GM13976 (cell line): ENCODE results near the gene RHOJ.

Experiments used
- DNase-seq: peaks from one replicate; pipeline ENCODE4 v3.0.0; 2012; ENCODE audit warnings: low spot score
- in situ Hi-C: fragments of 300-500 bp; cut with MboI; formaldehyde crosslinking; loops from one replicate; pipeline ENCODE4 v1.12.0; 2022; ENCODE audit warnings: low sequenced_read_pairs, mixed read lengths, inconsistent platforms; ENCODE audit not compliant: unreplicated experiment
- TF ChIP-seq, protein P1 (sequence below): IDR thresholded peaks from 2 replicates; pipeline ENCODE4 v1.5.1; 2012; ENCODE audit warnings: borderline replicate concordance, mild to moderate bottlenecking; ENCODE audit not compliant: insufficient read depth; ENCODE audit errors: extremely low read depth, missing control alignments, control extremely low read depth

Gene RHOJ

GRCh38 chr14:63326840-63327239, 122.6 kb downstream of the RHOJ start:
- TF ChIP-seq, protein P1, sequence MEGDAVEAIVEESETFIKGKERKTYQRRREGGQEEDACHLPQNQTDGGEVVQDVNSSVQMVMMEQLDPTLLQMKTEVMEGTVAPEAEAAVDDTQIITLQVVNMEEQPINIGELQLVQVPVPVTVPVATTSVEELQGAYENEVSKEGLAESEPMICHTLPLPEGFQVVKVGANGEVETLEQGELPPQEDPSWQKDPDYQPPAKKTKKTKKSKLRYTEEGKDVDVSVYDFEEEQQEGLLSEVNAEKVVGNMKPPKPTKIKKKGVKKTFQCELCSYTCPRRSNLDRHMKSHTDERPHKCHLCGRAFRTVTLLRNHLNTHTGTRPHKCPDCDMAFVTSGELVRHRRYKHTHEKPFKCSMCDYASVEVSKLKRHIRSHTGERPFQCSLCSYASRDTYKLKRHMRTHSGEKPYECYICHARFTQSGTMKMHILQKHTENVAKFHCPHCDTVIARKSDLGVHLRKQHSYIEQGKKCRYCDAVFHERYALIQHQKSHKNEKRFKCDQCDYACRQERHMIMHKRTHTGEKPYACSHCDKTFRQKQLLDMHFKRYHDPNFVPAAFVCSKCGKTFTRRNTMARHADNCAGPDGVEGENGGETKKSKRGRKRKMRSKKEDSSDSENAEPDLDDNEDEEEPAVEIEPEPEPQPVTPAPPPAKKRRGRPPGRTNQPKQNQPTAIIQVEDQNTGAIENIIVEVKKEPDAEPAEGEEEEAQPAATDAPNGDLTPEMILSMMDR = no peak
- in situ Hi-C loops = no loop called here
- DNase-seq = no peak

GRCh38 chr14:63328787-63329737, 124.8 kb downstream of the RHOJ start:
- in situ Hi-C loops = no loop called here
- TF ChIP-seq, protein P1 = no peak
- no peak for DNase-seq

GRCh38 chr14:63342371-63342770, 138.1 kb downstream of the RHOJ start:
- DNase-seq = no peak
- TF ChIP-seq, protein P1 = no peak
- in situ Hi-C loops = no loop called here
